ENCODE measurements around the gene FGD6.

- TF ChIP-seq CTCF (conservative IDR thresholded peaks at IDR 0.05; ENCODE audit: low read length) (no peak), EZH2phosphoT487 (IDR thresholded peaks at IDR 0.05; ENCODE audit: borderline replicate concordance, low read depth, low read length) (no peak)
Measured at GRCh38 chr12:95205685-95206084, 11.6 kb downstream of the FGD6 start.
